Stomach smooth muscle (tissue), 2 donors: ENCODE measurements around the gene LCORL.
"Not testable (repeated sequence)": the region's sequence is repeated elsewhere in the genome, so short reads cannot be mapped to it uniquely, and the experiment has no call there.

ENCODE experiments used
- H3K27ac ChIP-seq: one replicate; pipeline ENCODE4 v1.7.0; 2013; ENCODE audit warnings: mild to moderate bottlenecking, low read length, inconsistent platforms
- H3K27me3 ChIP-seq, 2 donors: one replicate each; pipeline ENCODE4 v1.7.0; 2013; ENCODE audit warnings: low read length in 2 of 2; ENCODE audit not compliant: insufficient read depth in 2 of 2, control insufficient read depth in 1 of 2
- H3K36me3 ChIP-seq, 2 donors: one replicate each; pipeline ENCODE4 v1.7.0; 2013; ENCODE audit warnings: low read length in 2 of 2; ENCODE audit not compliant: control insufficient read depth in 2 of 2, insufficient read depth in 2 of 2
- H3K4me1 ChIP-seq: one replicate; pipeline ENCODE4 v1.7.0; 2013; ENCODE audit warnings: low read length; ENCODE audit not compliant: control insufficient read depth, insufficient read depth
- H3K4me3 ChIP-seq, 2 donors: one replicate each; pipeline ENCODE4 v1.7.0; 2013; ENCODE audit warnings: low read length in 2 of 2
- H3K9ac ChIP-seq, 2 donors: one replicate each; pipeline ENCODE4 v1.7.0; 2013; ENCODE audit warnings: low read length in 2 of 2, mild to moderate bottlenecking in 1 of 2
- H3K9me3 ChIP-seq, 2 donors: one replicate each; pipeline ENCODE4 v1.7.0; 2013; ENCODE audit warnings: low read length in 2 of 2; ENCODE audit not compliant: control insufficient read depth in 2 of 2
- donor health status: healthy.
- donor health status: Pancreatic carcinoma.

Gene LCORL

DNA sequence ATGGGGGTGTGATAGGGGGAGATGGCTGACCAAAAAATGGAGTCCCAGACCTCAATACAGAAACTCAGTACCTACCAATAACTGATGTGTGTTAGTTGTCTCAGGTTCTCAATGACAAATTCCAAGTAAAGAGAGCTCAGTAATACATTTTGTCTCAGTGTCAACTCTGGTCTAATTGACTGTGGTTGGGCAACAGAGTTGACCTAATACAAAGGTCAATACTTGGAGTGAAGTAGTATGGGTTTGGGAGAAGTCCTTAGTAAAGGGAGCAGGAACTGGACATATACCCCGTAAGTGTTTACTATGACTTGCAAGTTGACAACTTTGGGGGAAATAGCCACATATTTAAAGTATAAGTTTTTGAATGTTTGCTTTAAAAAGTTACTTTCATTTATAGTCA lies 20.5 kb upstream of the LCORL start:
- no peaks in the 10 kb centered on the region for H3K4me1 ChIP-seq
- H3K27ac ChIP-seq: no peak overlapping the region
- no peaks in the 10 kb centered on the region for H3K9me3 ChIP-seq
- no peak overlapping the region for H3K9ac ChIP-seq
- no peaks in the 10 kb centered on the region for H3K36me3 ChIP-seq
- no peak overlapping the region for H3K4me3 ChIP-seq
- H3K27me3 ChIP-seq: no peaks in the 10 kb centered on the region

DNA sequence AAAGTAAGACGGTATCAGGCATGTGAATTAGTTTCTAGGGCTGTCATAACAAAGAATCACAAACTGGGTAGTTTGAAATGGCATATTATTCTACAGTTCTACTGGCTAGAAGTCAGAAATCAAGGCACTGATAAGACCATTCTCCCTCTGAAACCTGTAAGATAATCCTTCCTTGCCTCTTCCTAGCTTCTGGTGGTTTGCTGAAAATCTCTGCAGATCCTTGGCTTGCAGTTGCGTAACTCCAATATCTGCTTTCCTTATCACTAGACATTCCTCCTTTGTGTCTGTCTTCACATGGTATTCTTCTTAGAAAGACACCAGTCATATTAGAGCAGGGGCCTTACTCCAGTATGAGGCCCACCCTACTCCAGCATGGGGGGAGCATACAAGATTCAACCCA lies 19.6 kb upstream of the LCORL start:
- no peak overlapping the region for H3K4me3 ChIP-seq
- no peaks in the 10 kb centered on the region for H3K27me3 ChIP-seq
- H3K9me3 ChIP-seq: no peaks in the 10 kb centered on the region
- H3K36me3 ChIP-seq: no peaks in the 10 kb centered on the region
- H3K4me1 ChIP-seq: no peaks in the 10 kb centered on the region
- H3K9ac ChIP-seq: no peak overlapping the region
- no peak overlapping the region for H3K27ac ChIP-seq

DNA sequence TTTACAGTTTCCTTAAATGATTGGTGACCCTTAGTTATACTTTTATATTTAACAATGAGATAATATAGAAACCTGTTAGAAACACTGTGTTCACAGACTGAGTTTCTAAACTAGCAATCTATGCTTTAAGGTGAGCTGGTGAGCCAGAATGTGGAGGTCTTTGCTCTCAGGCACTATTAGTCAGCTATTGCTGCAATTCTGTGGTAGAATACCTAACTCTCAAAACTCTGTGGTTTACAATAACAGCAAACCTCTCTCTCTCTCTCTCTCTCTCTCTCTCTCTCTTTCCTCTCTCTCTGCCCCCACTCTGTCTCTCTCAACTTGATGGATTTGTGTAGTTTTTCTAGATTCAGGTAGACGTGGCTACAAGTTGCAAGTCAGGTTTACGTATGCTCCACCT lies 17.6 kb upstream of the LCORL start:
- no peak overlapping the region for H3K4me3 ChIP-seq
- no peaks in the 10 kb centered on the region for H3K27me3 ChIP-seq
- no peaks in the 10 kb centered on the region for H3K36me3 ChIP-seq
- H3K9ac ChIP-seq: no peak overlapping the region
- H3K9me3 ChIP-seq: no peaks in the 10 kb centered on the region
- H3K27ac ChIP-seq: no peak overlapping the region
- no peaks in the 10 kb centered on the region for H3K4me1 ChIP-seq

DNA sequence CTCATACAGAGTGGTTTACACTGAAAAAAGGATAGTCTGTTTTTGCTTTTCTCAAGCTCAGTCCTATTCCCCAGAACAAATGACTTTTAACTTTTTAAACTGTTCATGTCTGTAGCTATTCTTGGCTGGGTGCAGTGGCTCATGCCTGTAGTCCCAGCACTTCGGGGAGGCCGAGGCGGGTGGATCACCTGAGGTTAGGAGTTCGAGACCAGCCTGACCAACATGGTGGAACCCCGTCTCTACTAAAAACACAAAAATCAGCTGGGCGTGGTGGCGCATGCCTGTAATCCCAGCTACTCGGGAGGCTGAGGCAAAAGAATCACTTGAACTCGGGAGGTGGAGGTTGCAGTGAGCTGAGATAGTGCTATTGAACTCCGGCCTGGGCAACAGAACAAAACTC lies 14.8 kb upstream of the LCORL start:
- H3K9ac ChIP-seq, H3K36me3 ChIP-seq, H3K4me1 ChIP-seq, H3K27me3 ChIP-seq, H3K9me3 ChIP-seq, H3K27ac ChIP-seq, H3K4me3 ChIP-seq: not testable (repeated sequence)

DNA sequence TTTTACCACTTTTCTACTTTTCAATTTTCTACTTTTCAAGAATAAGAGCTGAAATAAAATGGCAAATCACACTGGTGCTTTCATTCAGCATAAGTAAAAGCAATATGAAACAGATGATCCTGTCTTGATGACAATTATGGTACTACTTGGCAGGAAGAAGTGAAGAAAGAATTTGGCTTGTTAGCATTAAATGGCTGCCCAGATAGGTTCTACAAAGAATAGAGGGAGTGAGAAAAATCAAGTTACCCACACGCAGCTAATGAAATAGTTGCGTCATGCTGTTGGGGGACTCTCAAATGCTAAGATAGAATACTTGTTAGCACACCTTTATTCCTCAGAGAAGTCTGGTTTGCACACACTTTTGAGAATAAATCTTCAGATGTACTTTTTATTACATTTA lies 12.5 kb upstream of the LCORL start:
- no peaks in the 10 kb centered on the region for H3K36me3 ChIP-seq
- no peak overlapping the region for H3K27ac ChIP-seq
- no peaks in the 10 kb centered on the region for H3K27me3 ChIP-seq
- H3K9ac ChIP-seq: no peak overlapping the region
- no peaks in the 10 kb centered on the region for H3K9me3 ChIP-seq
- no peak overlapping the region for H3K4me3 ChIP-seq
- no peaks in the 10 kb centered on the region for H3K4me1 ChIP-seq

DNA sequence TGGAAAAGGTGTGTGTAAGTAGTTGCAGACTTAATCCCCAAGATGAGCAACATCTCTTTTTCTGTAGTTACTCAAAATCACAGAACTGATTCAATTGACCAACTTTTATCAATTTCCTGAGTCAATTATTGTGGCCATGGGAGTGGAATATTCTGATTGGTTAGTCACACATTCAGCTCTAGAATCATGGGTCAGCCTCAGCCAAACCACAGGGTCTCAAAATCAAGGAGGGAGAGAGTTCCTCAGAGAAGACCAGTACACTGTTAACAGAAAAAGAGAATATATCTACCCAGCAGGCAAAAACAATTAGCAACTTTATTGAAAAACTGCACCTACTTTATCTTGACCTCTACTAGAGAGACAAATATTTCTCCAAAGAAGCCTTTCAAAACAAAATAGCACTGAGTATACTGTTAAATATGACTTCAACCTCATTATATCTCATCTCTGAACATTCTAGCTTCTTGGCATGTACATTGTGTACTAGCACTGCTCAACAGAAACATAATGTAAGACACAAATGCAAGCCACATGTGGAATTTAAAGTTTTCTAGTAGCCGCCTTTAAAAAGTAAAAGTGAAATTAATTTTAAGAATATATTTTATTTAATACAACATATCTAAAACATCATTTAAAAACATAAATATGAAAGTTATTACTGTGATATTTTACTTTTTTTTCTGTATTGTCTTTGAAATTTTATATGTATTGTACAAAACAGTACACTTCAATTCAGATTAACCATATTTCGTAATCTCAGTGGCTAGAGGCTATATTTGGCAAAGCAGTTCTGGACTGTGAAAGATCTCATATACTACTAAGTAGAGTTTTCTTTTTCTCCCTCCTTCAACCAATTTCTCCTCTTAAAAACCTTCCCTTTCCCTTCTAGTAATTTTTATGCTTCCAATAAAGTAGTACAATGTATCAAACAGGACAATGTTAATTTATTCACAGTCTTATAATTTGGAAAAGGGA lies 11.8 kb upstream of the LCORL start:
- H3K9ac ChIP-seq: no peak overlapping the region
- no peaks in the 10 kb centered on the region for H3K36me3 ChIP-seq
- H3K4me1 ChIP-seq: no peaks in the 10 kb centered on the region
- H3K27me3 ChIP-seq: no peaks in the 10 kb centered on the region
- no peak overlapping the region for H3K4me3 ChIP-seq
- no peak overlapping the region for H3K27ac ChIP-seq
- no peaks in the 10 kb centered on the region for H3K9me3 ChIP-seq

DNA sequence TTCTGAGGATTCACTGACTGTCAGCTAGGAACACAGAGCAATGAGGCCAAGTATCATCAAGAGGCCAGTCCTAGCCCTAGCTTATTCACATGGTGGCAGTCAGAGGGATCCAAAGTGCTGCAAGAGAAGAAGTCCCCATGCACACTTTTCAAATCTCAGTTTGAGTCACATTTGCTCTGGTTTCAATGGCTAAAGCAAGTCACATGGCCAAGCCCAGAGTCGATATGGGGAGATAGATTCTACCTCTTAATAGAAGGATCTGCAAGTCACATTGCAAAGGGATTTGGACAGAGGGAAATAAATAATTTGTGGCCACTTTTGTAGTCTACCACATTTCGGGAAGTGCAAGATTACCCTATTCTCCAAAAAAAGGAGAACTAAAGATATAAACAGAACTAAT lies 3.7 kb upstream of the LCORL start:
- H3K9me3 ChIP-seq: no peaks in the 10 kb centered on the region
- no peaks in the 10 kb centered on the region for H3K27me3 ChIP-seq
- no peak overlapping the region for H3K9ac ChIP-seq
- no peak overlapping the region for H3K4me3 ChIP-seq
- H3K36me3 ChIP-seq: no peaks in the 10 kb centered on the region
- H3K4me1 ChIP-seq: peaks cover 7% of the 10 kb centered on the region
- no peak overlapping the region for H3K27ac ChIP-seq

DNA sequence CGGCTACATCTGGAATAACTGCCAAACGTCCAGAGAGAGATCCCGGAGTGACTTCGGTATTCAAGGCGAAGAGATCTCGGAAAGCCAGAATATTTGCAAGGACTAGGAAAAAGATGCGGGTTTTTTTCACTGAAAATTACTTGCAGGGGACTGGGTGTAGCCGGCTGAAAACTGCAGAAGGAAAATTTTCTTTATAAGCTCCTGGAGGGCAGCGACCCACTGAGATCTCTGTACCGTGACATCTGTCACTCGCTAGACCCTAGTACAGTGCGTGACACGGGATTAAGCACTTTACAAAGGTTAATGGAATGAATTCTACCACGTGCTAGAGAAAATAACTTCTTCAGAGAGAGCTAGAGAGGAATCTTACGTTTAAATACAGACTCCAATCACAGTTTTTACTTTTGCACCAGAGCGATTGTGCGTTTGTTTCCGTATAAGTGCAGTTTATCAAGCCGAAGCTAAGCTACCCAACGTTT lies 1.1 kb upstream of the LCORL start:
- peaks cover 13% of the 10 kb centered on the region for H3K4me1 ChIP-seq
- H3K27ac ChIP-seq: peak overlapping the region; percentile 70
- no peaks in the 10 kb centered on the region for H3K27me3 ChIP-seq
- peak overlapping the region; percentile 67 to 69 for H3K9ac ChIP-seq
- H3K4me3 ChIP-seq: peak overlapping the region; percentile 88 to 90
- H3K36me3 ChIP-seq: no peaks in the 10 kb centered on the region
- no peaks in the 10 kb centered on the region for H3K9me3 ChIP-seq

DNA sequence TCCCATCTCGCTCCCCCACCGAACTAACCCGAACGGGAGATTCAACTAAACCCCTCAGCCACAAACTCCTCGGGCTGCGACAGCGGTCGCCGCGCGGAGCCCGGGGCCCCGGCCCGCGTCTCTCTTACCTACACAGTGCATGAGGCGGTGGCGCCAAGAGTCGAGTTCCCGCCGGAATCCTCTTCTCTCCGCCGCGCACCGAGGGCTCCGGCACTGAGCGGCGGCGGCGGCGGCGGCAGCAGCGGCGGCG lies 160 bp downstream of the LCORL start:
- H3K4me3 ChIP-seq: peak overlapping the region; percentile 88 to 90
- peaks cover 13% of the 10 kb centered on the region for H3K4me1 ChIP-seq
- H3K27ac ChIP-seq: peak overlapping the region; percentile 70
- H3K36me3 ChIP-seq: no peaks in the 10 kb centered on the region
- peak overlapping the region; percentile 67 to 76 for H3K9ac ChIP-seq
- H3K27me3 ChIP-seq: no peaks in the 10 kb centered on the region
- H3K9me3 ChIP-seq: no peaks in the 10 kb centered on the region

DNA sequence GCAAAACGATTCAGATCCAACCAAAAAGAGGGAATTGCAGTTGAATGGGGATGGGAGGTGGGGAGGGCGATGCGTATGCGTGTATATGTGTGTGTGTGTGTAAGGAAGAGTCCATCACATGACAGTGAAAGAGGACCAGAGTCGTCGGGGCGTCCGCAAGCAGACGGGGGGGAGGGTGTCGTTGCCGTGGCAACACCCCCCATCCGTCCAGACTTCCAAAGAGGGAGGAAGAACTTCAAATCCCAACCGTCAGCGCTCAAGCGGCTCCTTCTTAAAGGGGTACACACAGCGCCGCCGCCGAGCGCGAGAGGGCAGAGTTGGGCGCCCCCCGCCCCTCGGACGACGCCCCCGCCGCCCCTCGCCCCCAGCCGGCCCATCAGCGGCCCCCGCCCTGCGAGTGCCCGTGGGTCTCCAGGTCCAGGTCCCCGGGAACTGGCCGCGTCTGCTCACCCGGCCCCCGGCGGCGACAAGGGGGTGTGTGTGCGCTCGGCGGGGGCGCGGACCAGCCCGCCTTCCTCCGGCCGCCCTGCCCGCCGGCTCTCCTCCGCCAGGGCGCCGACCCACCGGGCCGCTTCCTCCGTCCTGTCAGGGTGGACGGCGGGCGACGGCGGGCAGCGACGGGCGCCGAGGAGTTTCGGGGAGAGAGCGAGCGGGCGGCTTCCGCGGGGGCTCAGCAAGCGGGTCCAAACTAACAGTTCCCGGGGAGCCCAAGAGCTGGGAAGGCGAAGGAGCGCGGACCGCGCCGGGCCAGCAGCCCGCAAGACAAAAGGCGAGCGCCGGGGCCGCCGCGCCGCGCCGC lies 685 bp downstream of the LCORL start:
- H3K9me3 ChIP-seq: no peaks in the 10 kb centered on the region
- peaks cover 13% of the 10 kb centered on the region for H3K4me1 ChIP-seq
- H3K4me3 ChIP-seq: peak overlapping the region; percentile 89 to 90
- H3K27me3 ChIP-seq: no peaks in the 10 kb centered on the region
- peak overlapping the region; percentile 67 to 76 for H3K9ac ChIP-seq
- no peaks in the 10 kb centered on the region for H3K36me3 ChIP-seq
- peak overlapping the region; percentile 70 for H3K27ac ChIP-seq
